Measurements from ENCODE around the gene STMND1.
"Not testable (repeated sequence)": the region's sequence is repeated elsewhere in the genome, so short reads cannot be mapped to it uniquely, and the experiment has no call there.

DNA sequence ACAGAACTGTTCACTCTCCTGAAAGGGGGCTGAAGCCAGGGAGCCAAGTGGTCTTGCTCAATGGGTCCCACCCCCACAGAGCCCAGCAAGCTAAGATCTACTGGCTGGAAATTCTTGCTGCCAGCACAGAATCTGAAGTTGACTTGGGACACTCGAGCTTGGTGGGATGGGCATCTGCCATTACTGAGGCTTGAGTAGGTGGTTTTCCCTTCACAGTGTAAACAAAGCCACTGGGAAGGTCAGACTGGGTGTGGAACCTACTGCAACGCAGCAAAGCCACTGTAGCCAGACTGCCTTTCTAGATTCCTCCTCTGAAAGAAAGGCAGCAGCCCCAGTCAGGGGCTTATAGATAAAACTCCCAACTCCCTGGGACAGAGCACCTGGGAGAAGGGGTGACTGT, 28.3 kb upstream of the STMND1 start:
- TF ChIP-seq, protein P1, sequence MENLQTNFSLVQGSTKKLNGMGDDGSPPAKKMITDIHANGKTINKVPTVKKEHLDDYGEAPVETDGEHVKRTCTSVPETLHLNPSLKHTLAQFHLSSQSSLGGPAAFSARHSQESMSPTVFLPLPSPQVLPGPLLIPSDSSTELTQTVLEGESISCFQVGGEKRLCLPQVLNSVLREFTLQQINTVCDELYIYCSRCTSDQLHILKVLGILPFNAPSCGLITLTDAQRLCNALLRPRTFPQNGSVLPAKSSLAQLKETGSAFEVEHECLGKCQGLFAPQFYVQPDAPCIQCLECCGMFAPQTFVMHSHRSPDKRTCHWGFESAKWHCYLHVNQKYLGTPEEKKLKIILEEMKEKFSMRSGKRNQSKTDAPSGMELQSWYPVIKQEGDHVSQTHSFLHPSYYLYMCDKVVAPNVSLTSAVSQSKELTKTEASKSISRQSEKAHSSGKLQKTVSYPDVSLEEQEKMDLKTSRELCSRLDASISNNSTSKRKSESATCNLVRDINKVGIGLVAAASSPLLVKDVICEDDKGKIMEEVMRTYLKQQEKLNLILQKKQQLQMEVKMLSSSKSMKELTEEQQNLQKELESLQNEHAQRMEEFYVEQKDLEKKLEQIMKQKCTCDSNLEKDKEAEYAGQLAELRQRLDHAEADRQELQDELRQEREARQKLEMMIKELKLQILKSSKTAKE (IDR thresholded peaks at IDR 0.05; ENCODE audit: low read depth, poor library complexity, severe bottlenecking), result not testable (repeated sequence)
- not testable (repeated sequence) for TF ChIP-seq EP300 (IDR thresholded peaks at IDR 0.05; ENCODE audit: borderline replicate concordance in 1 of 2, control insufficient read depth in 1 of 2, low read depth in 2 of 2, low read length in 2 of 2); FOXM1 (IDR thresholded peaks at IDR 0.05; ENCODE audit: low read depth, low read length); ESRRA (IDR thresholded peaks at IDR 0.05; ENCODE audit: low read length); NRF1 (conservative IDR thresholded peaks at IDR 0.05; ENCODE audit: low read depth, low read length); SMAD5 (IDR thresholded peaks at IDR 0.05; ENCODE audit: low read depth); FOXK2 (IDR thresholded peaks at IDR 0.05); HDAC2 (IDR thresholded peaks at IDR 0.05)
- TF ChIP-seq, protein P2, sequence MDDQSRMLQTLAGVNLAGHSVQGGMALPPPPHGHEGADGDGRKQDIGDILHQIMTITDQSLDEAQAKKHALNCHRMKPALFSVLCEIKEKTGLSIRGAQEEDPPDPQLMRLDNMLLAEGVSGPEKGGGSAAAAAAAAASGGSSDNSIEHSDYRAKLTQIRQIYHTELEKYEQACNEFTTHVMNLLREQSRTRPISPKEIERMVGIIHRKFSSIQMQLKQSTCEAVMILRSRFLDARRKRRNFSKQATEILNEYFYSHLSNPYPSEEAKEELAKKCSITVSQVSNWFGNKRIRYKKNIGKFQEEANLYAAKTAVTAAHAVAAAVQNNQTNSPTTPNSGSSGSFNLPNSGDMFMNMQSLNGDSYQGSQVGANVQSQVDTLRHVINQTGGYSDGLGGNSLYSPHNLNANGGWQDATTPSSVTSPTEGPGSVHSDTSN (IDR thresholded peaks at IDR 0.05; ENCODE audit: insufficient replicate concordance, low read depth, low read length), result not testable (repeated sequence)
- TF ChIP-seq, protein P3, sequence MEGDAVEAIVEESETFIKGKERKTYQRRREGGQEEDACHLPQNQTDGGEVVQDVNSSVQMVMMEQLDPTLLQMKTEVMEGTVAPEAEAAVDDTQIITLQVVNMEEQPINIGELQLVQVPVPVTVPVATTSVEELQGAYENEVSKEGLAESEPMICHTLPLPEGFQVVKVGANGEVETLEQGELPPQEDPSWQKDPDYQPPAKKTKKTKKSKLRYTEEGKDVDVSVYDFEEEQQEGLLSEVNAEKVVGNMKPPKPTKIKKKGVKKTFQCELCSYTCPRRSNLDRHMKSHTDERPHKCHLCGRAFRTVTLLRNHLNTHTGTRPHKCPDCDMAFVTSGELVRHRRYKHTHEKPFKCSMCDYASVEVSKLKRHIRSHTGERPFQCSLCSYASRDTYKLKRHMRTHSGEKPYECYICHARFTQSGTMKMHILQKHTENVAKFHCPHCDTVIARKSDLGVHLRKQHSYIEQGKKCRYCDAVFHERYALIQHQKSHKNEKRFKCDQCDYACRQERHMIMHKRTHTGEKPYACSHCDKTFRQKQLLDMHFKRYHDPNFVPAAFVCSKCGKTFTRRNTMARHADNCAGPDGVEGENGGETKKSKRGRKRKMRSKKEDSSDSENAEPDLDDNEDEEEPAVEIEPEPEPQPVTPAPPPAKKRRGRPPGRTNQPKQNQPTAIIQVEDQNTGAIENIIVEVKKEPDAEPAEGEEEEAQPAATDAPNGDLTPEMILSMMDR (IDR thresholded peaks at IDR 0.05 in 2 of 3, conservative IDR thresholded peaks at IDR 0.05 in 1 of 3; ENCODE audit: control insufficient read depth in 2 of 3, extremely low read depth in 1 of 3, insufficient read depth in 1 of 3, low read depth in 3 of 3, low read length in 3 of 3), result not testable (repeated sequence)
- TF ChIP-seq, protein P4, sequence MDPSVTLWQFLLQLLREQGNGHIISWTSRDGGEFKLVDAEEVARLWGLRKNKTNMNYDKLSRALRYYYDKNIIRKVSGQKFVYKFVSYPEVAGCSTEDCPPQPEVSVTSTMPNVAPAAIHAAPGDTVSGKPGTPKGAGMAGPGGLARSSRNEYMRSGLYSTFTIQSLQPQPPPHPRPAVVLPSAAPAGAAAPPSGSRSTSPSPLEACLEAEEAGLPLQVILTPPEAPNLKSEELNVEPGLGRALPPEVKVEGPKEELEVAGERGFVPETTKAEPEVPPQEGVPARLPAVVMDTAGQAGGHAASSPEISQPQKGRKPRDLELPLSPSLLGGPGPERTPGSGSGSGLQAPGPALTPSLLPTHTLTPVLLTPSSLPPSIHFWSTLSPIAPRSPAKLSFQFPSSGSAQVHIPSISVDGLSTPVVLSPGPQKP (IDR thresholded peaks at IDR 0.05; ENCODE audit: low read depth, low read length), result not testable (repeated sequence)

Measured in GM12878 (cell line).